Globus pallidus (tissue), 1 donor: ENCODE data around the gene ZNF74.

ENCODE experiments used
- DNase-seq: peaks from one replicate; pipeline ENCODE4 v3.0.0-alpha.2; 2015; ENCODE audit warnings: low spot score

Gene ZNF74

GRCh38 chr22:20420157-20420842 lies 26.3 kb downstream of the ZNF74 start:
- DNase-seq = no peak

- DNase-seq = no peak
Observed at GRCh38 chr22:20421507-20421874, 27.5 kb downstream of the ZNF74 start.

DNA sequence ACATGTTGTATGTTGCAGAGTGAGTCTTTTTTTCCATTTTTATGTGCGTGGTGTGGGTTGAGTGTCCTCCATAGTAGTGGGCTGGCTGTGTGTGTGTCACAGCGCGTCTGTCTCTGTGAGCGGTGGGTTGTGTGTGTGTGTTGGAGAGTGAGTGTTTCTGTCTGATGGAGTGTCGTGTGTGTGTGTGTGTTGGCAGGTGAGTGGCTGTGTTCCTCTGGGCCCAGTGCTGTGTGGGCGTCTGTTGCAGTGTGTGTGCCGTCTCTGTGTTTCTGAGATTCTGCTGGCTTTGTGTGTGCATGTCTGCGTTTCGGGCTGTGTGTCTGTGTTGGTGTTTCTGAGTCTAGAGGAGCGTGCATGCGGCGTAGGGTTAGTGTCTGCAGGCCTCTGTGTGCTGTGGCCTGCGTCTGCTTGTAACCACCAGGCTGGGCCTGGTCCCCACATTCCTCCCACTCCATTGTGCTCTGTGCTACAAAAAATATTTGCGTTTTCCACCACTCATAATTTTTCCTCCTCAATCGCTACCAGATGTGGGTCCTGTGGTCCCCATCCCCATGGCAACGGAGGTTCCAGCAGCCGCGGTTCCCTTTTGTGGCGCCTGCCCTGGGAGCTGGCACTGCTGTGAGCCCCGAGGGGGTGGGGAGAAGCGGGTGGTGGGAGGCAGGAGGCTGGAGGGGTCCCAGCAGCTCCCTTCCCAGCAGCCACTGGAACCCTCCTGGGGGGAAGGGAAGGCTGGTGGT lies 28.5 kb downstream of the ZNF74 start:
- DNase-seq = no peak

DNA sequence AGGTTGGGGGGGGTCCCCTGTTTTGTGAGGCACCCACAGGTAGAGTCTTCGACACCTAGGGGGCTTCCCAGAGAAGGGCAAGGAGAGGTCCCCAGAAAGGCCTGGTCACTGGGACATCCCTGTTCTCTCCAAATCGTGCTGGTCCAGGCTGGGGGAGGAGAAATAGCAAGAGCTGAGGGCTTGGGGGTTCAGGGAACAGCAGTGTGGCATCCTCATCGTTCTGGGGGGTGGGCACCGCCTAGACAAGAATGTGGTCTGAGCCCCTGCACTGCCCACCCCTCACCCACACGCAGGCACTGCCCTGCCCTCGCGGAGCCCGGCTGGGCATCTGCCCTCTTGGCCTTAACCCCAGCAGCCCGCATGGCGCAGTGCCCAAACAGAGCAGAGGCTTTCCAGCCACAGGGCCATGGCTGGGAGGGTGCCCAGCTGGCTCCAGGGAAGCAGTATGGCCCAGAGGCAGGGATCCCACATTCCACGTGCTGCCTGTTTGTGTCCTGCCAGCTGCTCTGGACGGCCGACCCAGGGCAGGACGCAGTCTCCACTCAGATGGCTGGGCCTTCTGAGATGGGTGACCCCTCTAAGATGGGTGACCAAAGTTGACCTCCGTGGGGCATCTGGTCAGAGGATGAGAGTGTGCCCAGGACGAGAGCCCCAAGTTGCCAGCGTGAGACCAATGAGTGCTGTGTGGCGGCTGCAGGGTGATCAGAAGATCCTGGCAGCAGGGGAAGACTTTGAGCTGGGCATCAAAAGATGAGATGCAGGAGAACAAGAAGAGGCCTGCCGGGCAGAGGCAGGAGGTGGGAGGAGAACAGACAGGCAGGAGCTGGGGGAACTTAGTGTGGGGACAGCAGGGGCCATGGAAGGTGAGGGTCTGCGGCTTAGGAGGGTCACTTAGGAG lies 29.3 kb downstream of the ZNF74 start:
- DNase-seq = peak; percentile 92

- DNase-seq = peak; percentile 47
Observed at GRCh38 chr22:20423906-20424551, 30.1 kb downstream of the ZNF74 start.

DNA sequence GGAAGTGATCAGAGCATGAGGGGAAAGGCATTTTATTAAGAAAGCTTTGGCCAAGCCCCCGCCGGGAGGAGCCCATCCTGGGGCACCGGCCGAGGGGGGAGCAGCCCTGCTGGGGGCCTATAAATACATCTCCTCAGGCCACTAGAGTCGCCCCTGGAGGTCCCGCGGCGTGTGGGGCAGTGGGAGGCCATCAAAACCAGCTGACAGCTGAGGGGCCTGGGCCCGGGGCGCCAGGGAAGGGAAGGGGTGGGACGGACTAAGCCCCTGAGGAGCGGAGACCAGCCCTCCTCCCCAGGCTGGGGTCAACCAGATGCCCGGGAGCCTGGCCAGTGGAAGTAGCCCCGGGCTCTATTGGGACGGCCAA lies 30.6 kb downstream of the ZNF74 start:
- DNase-seq = no peak

GRCh38 chr22:20424932-20425565 lies 31.1 kb downstream of the ZNF74 start:
- no peak for DNase-seq

- no peak for DNase-seq
Observed at GRCh38 chr22:20425566-20426258, 31.8 kb downstream of the ZNF74 start.

- DNase-seq = no peak
Observed at GRCh38 chr22:20426259-20426615, 32.3 kb downstream of the ZNF74 start.

DNA sequence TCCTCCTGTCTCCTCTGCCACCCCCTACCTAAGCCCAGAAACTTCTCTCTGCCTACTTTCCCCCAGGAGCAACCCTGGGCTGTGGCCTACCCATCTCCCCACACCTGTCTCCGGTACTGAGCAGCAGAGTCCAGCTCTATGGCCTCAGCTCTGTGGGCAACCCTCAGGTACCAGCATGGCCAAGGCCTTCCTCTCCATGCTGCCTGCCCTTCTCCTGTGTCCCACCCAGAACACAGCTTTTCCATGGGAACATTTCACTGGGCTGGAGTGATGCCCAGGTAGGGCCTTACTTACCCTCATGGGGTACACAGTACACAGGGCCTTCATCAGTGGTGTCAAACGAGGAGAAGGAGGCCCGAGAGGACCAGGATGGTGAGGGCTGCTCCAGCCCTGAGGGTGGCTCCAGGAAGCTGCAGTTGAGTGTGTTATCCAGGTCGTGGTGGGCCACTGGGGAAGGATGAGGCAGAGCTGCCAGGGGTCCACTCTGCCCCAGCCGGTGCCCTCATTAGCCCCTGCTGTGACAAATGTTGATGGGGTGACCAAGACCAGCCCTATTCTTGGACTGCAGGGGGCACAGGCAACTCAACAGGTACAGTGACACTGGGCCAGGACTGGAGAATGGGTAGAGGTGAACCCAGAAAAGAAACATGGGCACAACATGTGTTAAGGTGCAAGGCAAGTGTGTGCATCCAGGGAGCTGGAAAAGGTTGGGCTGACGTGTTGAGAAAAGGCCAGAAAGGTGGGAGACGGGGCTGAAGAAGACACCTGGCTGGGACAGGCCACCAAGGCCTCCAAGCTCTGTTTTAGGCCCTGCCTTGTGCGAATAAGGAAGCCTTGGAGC lies 33.4 kb downstream of the ZNF74 start:
- no peak for DNase-seq

- DNase-seq = no peak
Observed at GRCh38 chr22:20427945-20428417, 34.0 kb downstream of the ZNF74 start.

DNA sequence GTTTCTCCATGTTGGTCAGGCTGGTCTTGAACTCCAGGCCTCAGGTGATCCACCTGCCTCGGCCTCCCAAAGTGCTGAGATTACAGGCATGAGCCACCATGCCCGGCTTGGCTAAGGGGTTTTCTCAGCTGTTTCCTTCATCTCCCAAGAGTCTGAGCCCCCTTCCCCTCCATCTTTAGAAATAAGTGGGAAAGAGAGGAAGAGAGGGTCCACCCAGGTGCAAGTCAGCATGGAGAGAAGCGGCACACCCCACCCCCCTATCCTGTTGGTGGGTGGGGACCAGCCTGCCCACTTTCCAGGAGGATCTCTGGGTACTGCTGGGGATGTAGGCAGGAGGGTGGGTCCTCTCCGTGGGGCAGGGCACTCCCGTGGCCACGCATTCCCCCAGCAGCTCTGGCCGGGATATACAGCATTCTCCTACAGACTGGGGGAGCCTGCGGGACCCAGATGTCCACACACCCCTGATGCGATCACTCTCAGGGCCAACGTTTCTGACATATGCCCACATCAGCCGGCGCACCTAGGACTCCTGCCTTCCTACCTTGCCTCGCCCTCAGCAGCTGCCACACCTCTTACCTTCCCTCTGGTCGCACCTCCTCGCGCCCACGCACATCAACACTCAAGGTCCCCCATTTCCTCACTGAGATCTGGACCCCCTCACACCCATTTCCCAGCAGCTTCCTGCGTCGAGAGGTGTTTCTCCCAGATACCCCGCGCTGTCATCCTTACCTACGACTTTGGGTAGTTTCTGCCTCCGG lies 34.7 kb downstream of the ZNF74 start:
- DNase-seq = no peak

- DNase-seq = no peak
Observed at GRCh38 chr22:20429254-20430100, 35.5 kb downstream of the ZNF74 start.

DNA sequence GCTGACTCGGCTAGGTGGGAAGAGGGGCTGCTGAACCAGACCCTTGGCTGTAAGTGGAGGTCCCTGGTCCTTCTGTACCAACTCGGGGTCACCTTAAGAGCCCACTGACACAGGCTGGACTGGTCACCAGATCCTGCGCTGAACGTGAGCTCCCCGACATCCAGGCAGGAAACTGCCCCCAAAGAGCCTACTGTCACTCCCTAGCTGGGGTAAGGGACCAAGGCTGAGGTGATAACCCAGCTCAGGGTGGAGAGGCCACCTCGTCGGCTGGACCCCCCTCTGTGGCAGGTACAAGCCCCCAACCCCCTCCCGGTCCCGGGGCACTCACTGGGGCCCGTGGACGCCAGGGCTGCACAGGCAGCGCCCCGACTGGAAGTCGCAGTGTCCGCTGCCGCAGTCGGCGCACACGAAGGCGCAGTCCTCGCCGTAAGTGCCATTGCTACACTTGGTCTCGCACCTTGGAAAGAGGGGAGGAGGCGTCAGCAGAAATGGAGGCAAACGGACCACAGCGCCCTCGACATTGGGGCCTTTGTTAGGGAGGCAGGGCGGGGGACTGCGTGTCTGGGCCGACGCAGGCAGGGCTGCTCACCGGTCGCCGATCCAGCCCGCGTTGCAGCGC lies 36.3 kb downstream of the ZNF74 start:
- DNase-seq = no peak

DNA sequence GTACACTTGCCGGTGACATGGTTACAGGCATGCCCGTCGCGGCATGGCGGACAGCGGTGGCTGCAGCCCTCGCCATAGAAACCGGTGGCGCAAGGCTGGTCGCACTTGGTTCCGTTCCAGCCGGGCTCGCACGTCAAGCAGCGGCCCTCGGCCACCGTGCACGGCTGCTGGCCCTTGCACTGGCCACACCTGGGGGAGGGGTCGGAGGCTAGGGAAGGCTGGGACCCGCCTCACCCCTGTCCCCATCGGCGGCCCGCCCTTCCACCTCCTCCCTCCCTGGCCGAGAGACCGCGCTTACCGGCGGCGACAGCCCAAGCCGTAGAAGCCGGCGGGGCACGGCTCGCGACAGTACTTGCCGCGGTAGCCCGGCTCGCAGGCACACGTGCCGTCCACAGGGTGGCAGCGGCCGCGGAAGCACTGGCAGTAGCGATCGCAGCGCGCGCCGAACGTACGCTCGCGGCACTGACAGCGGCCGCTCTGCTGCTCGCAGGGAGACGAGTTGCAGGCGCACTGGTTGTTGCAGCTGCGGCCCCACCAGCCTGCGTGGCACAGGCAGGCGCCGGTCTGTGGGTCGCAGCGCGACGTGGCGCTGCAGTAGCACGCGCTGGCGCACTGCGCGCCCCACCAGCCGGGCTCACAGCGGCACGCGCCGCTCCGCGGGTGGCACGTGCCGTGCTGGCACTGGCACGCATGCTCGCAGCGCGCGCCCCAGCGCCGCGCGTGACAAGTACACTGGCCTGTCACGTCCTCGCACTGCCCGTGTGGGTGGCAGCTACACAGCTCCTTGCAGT lies 37.0 kb downstream of the ZNF74 start:
- no peak for DNase-seq

DNA sequence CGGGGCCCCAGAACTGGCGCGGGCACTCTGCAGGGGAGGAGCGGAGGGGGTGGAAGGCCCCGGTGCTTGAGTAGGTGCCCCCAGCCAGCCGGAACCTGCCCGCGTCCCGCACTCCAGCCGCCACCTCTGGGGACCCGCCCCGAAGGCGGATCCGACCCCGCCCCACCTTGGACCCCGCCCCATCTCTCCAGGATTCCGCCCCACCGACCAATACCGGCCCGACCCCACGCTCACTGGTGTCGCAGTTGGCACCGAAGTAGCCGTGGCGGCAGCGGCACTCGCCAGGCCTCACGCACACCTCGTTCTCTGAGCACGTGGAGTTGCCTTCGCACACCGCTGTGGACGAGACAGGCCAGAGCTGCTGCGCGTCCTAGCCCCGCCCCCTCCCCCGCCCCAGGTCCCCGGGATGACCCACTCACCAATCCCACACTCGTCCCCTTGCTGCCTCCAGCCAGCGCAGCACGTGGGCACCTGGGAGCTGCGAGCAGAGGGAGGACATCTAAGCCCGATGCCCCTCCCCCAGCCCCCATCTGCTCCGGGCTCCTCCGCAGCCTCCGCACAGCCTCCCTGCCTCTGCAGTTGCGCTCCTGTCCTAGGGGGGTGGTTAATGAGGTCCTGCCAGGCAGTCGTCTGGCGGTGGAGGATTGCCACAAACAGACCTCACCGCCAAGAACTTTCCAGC lies 37.7 kb downstream of the ZNF74 start:
- DNase-seq = no peak

GRCh38 chr22:20432244-20432686 lies 38.3 kb downstream of the ZNF74 start:
- no peak for DNase-seq
